Mucosa of rectum (tissue), 2 donors: ENCODE data around the gene ADARB2.
"Not testable (repeated sequence)": the region's sequence is repeated elsewhere in the genome, so short reads cannot be mapped to it uniquely, and the experiment has no call there.

Source experiments
- H3K27ac ChIP-seq, 2 donors: one replicate each; pipeline ENCODE4 v1.7.0; 2013; ENCODE audit warnings: inconsistent platforms in 2 of 2, low read depth in 2 of 2, low read length in 2 of 2
- H3K27me3 ChIP-seq, 2 donors: one replicate each; pipeline ENCODE4 v1.7.0; 2013; ENCODE audit warnings: low read length in 2 of 2; ENCODE audit not compliant: control insufficient read depth in 2 of 2, insufficient read depth in 2 of 2
- H3K36me3 ChIP-seq, 2 donors: one replicate each; pipeline ENCODE4 v1.7.0; 2013; ENCODE audit warnings: low read length in 2 of 2; ENCODE audit not compliant: control insufficient read depth in 2 of 2, insufficient read depth in 2 of 2
- H3K4me1 ChIP-seq, 2 donors: one replicate each; pipeline ENCODE4 v1.7.0; 2013; ENCODE audit warnings: low read length in 2 of 2, mild to moderate bottlenecking in 1 of 2; ENCODE audit not compliant: control insufficient read depth in 2 of 2, insufficient read depth in 2 of 2
- H3K4me3 ChIP-seq, 2 donors: one replicate each; pipeline ENCODE4 v1.7.0; 2013; ENCODE audit warnings: low read length in 2 of 2
- H3K9ac ChIP-seq, 2 donors: one replicate each; pipeline ENCODE4 v1.7.0; 2013; ENCODE audit warnings: low read length in 2 of 2, low read depth in 1 of 2, mild to moderate bottlenecking in 1 of 2
- H3K9me3 ChIP-seq, 2 donors: one replicate each; pipeline ENCODE4 v1.7.0; 2013; ENCODE audit warnings: low read length in 2 of 2; ENCODE audit not compliant: control insufficient read depth in 2 of 2
- donor health status: healthy.
- donor health status: Normal muscosa, but diverticular disease.

ADARB2 gene

DNA sequence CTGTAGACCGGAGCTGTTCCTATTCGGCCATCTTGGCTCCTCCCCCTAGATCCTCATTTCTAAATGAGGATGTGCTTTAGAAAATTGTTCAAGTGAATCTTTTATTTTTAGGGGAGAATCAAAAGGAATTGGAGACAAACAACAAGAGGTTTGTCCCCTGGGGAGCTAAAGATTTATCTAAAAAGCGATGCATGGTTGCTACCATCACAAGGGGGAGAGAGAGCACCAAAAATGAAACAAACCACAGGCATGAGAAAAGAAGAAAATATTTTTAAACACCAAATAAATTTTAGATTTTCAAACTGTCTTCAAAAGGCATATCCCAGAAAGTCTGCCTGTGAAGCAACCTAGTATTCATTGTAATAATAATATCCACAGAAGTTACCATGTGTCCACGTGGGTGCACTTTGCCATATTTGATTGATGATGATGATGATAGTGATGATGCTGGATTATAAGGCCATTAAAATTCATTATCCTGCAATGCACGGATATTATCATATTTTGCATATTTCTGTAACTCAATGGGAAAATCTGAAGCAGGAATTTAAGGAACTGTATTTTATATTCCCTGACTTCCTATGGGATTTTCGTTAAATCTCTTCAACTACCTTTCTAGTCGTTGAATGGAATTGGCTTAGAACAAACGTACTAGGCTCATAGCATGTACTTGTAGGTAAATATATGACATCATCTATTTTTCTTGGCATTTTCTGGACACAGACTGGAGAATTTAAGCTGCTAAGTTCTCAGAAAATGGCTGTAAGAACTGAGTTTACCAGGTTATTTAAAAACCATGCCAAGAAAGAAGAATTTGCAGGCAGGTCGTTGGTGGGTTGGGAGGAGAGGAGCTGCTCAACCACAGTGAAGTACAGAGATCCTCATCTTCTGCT is 509.6 kb downstream of the ADARB2 start:
- H3K4me3 ChIP-seq, result no peak overlapping the region
- H3K9me3 ChIP-seq, result no peaks in the 10 kb centered on the region
- H3K27ac ChIP-seq, result no peak overlapping the region
- no peaks in the 10 kb centered on the region for H3K4me1 ChIP-seq
- H3K9ac ChIP-seq, result no peak overlapping the region
- no peaks in the 10 kb centered on the region for H3K36me3 ChIP-seq
- H3K27me3 ChIP-seq, result no peaks in the 10 kb centered on the region

DNA sequence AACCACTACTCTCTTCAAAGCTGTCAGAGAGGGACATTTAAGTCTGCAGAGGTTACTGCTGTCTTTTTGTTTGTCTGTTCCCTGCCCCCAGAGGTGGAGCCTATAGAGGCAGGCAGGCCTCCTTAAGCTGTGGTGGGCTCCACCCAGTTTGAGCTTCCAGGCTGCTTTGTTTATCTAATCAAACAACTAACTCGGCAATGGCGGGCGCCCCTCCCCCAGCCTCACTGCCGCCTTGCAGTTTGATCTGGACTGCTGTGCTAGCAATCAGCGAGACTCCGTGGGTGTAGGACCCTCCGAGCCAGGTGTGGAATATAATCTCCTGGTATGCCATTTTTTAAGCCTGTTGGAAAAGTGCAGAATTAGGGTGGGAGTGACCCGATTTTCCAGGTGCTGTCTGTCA is 510.4 kb downstream of the ADARB2 start:
- H3K36me3 ChIP-seq, H3K4me3 ChIP-seq, H3K4me1 ChIP-seq, H3K27me3 ChIP-seq, H3K27ac ChIP-seq, H3K9ac ChIP-seq, H3K9me3 ChIP-seq: not testable (repeated sequence)

DNA sequence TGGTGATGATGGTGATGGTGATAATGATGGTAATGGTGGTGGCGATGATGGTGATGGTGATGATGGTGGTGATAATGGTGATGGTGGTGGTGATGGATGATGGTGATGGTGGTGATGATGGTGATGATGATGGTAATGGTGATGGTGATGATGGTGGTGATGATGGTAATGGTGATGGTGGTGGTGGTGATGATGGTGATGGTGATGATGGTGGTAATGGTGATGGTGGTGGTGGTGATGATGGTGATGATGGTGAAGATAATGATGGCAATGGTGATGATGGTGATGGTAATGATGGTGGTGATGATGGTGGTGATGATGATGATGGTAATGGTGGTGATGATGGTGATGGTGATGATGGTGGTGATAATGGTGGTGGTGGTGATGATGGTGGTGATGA is 517.5 kb downstream of the ADARB2 start:
- H3K9ac ChIP-seq, H3K4me3 ChIP-seq, H3K4me1 ChIP-seq, H3K36me3 ChIP-seq, H3K9me3 ChIP-seq, H3K27ac ChIP-seq, H3K27me3 ChIP-seq: not testable (repeated sequence)

DNA sequence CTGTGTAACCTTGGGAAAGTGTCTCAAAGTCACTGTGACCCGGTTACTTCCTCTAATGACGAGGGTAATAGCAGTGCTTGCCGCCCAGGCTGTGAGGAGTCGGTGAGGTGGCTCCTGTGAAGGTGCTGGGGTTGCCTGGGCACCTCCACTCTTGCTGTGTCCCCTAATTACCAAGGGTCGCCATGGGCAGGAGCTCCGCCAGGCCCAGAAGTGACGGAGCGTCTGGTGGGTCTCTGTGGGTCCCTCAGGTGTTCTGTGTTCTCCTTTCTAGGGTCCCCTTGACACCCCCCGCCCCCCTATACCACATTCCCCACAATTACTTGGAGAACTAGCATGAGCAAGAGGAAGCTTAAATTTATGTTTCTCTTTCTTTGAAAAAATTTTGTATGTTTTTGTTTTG is 519.7 kb downstream of the ADARB2 start:
- Histone ChIP-seq H3K27ac (no peak overlapping the region), H3K4me3 (no peak overlapping the region), H3K9me3 (no peaks in the 10 kb centered on the region), H3K9ac (no peak overlapping the region), H3K4me1 (no peaks in the 10 kb centered on the region), H3K27me3 (no peaks in the 10 kb centered on the region), H3K36me3 (no peaks in the 10 kb centered on the region)

DNA sequence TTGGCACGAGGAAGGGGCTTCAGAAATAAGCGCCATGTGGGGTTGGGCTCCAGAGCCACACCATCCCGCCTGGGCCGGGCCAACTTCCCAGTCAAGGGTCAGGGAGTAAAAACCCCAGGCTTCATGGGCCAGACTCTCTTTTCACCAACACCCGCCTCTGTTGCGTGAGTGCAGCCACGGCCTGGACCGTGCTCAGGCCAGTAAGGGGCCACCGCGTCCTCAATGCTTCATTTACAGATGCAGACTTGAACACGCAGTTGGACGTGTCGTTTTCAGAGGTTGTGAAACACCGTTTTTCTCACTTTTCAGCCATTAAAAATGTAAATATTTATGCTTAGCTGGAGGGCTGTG is 520.1 kb downstream of the ADARB2 start:
- Histone ChIP-seq H3K4me3 (no peak overlapping the region), H3K36me3 (no peaks in the 10 kb centered on the region), H3K27ac (no peak overlapping the region), H3K27me3 (no peaks in the 10 kb centered on the region), H3K9me3 (no peaks in the 10 kb centered on the region), H3K9ac (no peak overlapping the region), H3K4me1 (no peaks in the 10 kb centered on the region)

DNA sequence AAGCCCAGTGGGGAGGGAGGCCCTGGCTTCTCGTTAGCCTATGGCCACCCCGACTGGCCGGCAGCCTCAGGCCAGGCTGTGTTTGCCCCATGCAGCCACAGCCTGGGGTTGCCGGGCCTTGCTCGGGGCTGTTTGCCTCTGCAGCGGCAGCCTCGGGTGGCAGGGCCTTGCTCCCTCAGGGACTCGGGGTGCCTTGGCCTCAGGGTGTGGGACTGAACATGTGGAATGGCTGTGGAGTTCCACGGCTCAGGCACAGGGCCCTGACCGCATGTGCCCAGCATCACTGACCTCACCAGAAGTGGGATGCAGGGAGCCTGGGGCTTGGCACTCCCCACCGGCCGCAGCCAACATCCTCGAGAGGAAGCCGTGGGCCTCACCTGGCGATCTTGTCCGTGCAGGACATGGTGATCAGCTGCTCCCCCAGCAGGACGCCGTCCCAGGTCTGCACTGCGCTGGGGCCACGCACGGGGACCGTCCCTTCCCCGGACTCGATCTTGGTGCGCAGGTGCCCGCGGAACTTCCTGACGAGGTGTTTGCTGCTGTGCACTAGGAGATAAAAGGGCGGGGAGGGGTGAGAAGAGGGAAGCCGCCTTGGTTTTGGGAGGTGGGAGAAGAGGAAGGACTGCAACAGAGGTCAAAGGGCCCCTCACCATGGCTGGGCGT is 520.6 kb downstream of the ADARB2 start:
- no peaks in the 10 kb centered on the region for H3K36me3 ChIP-seq
- no peaks in the 10 kb centered on the region for H3K27me3 ChIP-seq
- no peak overlapping the region for H3K27ac ChIP-seq
- H3K9me3 ChIP-seq, result no peaks in the 10 kb centered on the region
- H3K9ac ChIP-seq, result no peak overlapping the region
- H3K4me3 ChIP-seq, result no peak overlapping the region
- no peaks in the 10 kb centered on the region for H3K4me1 ChIP-seq

DNA sequence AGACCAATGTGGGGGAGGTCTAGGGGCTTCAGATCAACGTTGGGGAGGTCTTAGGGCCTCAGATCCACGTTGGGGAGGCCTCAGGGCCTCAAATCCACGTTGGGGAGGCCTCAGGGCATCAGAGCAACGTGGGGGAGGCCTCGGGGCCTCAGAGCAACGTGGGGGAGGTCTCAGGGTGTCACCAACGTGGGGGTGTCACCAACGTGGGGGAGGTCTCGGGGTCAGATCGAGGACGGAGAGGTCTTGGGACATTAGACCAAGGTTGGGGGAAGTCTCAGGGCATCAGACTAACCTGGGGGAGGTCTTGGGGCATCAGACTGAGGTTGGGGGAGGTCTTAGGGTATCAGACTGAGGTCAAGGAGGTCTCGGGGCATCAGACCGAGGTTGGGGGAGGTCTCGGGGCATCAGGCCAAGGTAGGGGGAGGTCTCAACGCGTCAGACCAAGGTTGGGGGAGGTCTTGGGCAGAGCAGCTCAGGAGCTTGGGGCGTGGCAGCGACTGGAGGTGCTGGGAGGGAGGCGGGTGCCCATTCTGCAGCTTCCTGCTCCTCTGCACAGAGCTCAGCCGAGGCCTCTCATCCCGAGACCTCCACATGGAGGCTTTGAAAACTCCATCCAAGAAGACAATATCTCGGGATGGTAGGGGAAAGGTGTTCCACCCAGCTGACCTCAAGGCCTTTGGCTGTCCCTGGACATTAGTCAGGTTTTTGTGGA is 521.3 kb downstream of the ADARB2 start:
- Histone ChIP-seq H3K4me1 (no peaks in the 10 kb centered on the region), H3K36me3 (no peaks in the 10 kb centered on the region), H3K4me3 (no peak overlapping the region), H3K9me3 (no peaks in the 10 kb centered on the region), H3K27me3 (no peaks in the 10 kb centered on the region), H3K27ac (no peak overlapping the region), H3K9ac (no peak overlapping the region)

DNA sequence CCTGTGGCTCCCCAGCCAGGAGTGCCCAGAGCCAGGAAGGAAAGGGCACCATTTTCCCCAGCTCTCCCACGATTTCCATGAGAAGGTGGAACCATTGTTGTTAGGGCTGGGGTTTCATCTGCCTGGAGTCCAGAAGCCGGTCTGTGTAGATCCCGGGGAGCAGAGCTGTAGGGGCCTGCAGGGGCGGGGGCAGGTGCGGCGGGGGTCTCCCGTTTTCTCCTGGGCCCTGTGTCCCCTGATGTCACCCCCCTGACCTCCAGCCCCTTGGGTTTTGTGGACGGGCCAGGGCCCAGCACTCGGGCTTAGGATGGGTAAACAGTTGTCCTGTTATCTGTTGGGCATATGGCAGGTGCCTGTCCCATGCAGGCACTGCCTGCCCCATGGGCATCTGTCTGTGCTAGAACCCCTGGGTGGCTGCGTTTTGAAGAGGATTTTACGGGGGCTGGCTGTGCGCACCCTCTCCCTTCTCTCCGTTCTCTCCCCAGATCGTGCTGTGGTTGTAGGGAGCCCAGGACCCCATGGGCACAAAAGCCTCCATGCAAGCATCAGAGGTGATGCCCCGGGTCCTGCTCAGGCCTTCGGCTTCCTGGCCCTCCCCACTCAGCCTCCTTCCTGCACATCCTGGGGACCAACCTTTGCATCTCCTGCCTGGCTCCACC is 522.3 kb downstream of the ADARB2 start:
- H3K4me1 ChIP-seq, result no peaks in the 10 kb centered on the region
- H3K27me3 ChIP-seq, result no peaks in the 10 kb centered on the region
- H3K4me3 ChIP-seq, result no peak overlapping the region
- no peak overlapping the region for H3K27ac ChIP-seq
- H3K36me3 ChIP-seq, result no peaks in the 10 kb centered on the region
- no peaks in the 10 kb centered on the region for H3K9me3 ChIP-seq
- H3K9ac ChIP-seq, result no peak overlapping the region

DNA sequence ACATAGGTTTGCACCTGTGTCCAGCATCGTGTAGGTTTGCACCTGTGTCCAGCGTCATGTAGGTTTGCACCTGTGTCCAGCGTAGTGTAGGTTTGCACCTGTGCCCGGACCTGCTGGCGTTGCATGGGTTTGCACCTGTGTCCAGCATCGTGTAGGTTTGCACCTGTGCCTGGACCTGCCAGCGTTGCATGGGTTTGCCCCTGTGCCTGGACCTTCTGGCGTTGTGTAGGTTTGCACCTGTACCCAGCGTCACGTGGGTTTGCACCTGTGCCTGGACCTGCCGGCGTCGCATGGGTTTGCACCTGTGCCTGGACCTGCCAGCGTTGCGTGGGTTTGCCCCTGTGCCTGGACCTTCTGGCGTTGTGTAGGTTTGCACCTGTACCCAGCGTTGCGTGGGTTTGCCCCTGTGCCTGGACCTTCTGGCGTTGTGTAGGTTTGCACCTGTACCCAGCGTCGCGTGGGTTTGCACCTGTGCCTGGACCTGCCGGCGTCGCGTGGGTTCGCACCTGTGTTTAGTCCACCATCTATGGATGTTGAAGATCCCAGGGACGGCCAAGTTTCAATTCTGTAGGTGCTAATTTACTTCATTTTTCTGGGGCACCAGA is 523.2 kb downstream of the ADARB2 start:
- Histone ChIP-seq H3K36me3 (no peaks in the 10 kb centered on the region), H3K27ac (no peak overlapping the region), H3K9me3 (no peaks in the 10 kb centered on the region), H3K4me3 (no peak overlapping the region), H3K27me3 (no peaks in the 10 kb centered on the region), H3K4me1 (no peaks in the 10 kb centered on the region), H3K9ac (no peak overlapping the region)
